HepG2 (cell line): ENCODE results near the gene TECTB. TPM values are rescaled to one million over a fixed set of nuclear protein-coding genes. Genes with fewer than 3 reads are reported as not detected.

Source experiments
- ATAD3A ChIP-seq: sonication (generic); formaldehyde crosslinking; IDR thresholded peaks from 2 replicates; pipeline ENCODE4 v1.4.0; 2020; ENCODE audit warnings: missing genetic modification reagents
- ATF7-NPFF ChIP-seq: sonication (generic); formaldehyde crosslinking; IDR thresholded peaks from 2 replicates; pipeline ENCODE4 v1.8.1; 2023; ENCODE audit warnings: mild to moderate bottlenecking, low read depth, missing genetic modification reagents, moderate library complexity
- BRD4 ChIP-seq: sonication (generic); formaldehyde crosslinking; IDR thresholded peaks from 2 replicates; pipeline ENCODE4 v1.4.0; 2020; ENCODE audit warnings: missing genetic modification reagents
- ETV5 ChIP-seq: IDR thresholded peaks from 2 replicates; pipeline ENCODE4 v1.6.1; 2018; ENCODE audit warnings: missing biosample characterization, missing genetic modification reagents, inconsistent platforms, borderline replicate concordance
- GATA4 ChIP-seq: sonication (generic); IDR thresholded peaks from 2 replicates; pipeline ENCODE4 v1.6.1; 2016; ENCODE audit warnings: antibody characterized with exemption, low read depth, borderline replicate concordance
- JARID2 ChIP-seq: sonication (generic); formaldehyde crosslinking; IDR thresholded peaks from 2 replicates; pipeline ENCODE4 v1.8.1; 2023; ENCODE audit warnings: missing genetic modification reagents, inconsistent platforms; ENCODE audit not compliant: insufficient replicate concordance
- KAT2B ChIP-seq: fragments of 150-350 bp; IDR thresholded peaks from 2 replicates; pipeline ENCODE4 v1.6.1; 2014; ENCODE audit warnings: low read depth, low read length, borderline replicate concordance
- MED1 ChIP-seq: sonication (generic); formaldehyde crosslinking; IDR thresholded peaks from 2 replicates; pipeline ENCODE4 v1.4.0; 2020; ENCODE audit warnings: missing genetic modification reagents
- NFIC ChIP-seq: IDR thresholded peaks from 2 replicates; pipeline ENCODE4 v1.6.1; 2012; ENCODE audit warnings: mild to moderate bottlenecking, low read length, inconsistent platforms
- PHB2 ChIP-seq: fragments of 450-650 bp; IDR thresholded peaks from 2 replicates; pipeline ENCODE4 v1.6.1; 2018; ENCODE audit not compliant: partially characterized antibody
- PITX1 ChIP-seq: sonication (generic); formaldehyde crosslinking; IDR thresholded peaks from 2 replicates; pipeline ENCODE4 v1.5.1; 2020; ENCODE audit warnings: mild to moderate bottlenecking, missing genetic modification reagents
- PRMT3 ChIP-seq: sonication (generic); formaldehyde crosslinking; IDR thresholded peaks from 2 replicates; pipeline ENCODE4 v1.8.1; 2022; ENCODE audit warnings: low read depth, mild to moderate bottlenecking, moderate library complexity, missing genetic modification reagents, borderline replicate concordance
- RARA ChIP-seq: IDR thresholded peaks from 2 replicates; pipeline ENCODE4 v1.6.1; 2016; ENCODE audit warnings: missing genetic modification reagents, missing compliant biosample characterization
- SALL2 ChIP-seq: sonication (generic); formaldehyde crosslinking; IDR thresholded peaks from 2 replicates; pipeline ENCODE4 v1.8.1; 2023; ENCODE audit warnings: mild to moderate bottlenecking, missing genetic modification reagents, inconsistent platforms
- ZNF558 ChIP-seq: sonication (generic); formaldehyde crosslinking; IDR thresholded peaks from 2 replicates; pipeline ENCODE4 v1.9.0; 2022; ENCODE audit warnings: mild to moderate bottlenecking, missing genetic modification reagents, borderline replicate concordance
- ZNF607 ChIP-seq: sonication (generic); formaldehyde crosslinking; IDR thresholded peaks from 2 replicates; pipeline ENCODE4 v1.5.1; 2020; ENCODE audit warnings: missing genetic modification reagents, mild to moderate bottlenecking, borderline replicate concordance
- ZNF644 ChIP-seq: IDR thresholded peaks from 2 replicates; pipeline ENCODE4 v1.6.1; 2016; ENCODE audit warnings: low read depth
- polyA plus RNA-seq, 8 experiments: library from polyadenylated mRNA; depleted of rRNA in 3 of 8; stranded (reverse) in 7 of 8; unstranded in 1 of 8; fragments of >200 nt; fragmentation: Illumina TruSeq in 4 of 8; extraction: Trizol in 4 of 8; gene quantifications; 2 replicates each; pipeline versions ENCODE4 v1.2.1 to v1.2.3, GENCODE V29; 2011 to 2016; ENCODE audit warnings: low read depth in 4 of 8, missing spikeins in 1 of 8, mixed read lengths in 1 of 8; ENCODE audit not compliant: insufficient read depth in 1 of 8
- total RNA-seq, 5 experiments: library from RNA; depleted of rRNA; stranded (reverse); fragments of >200 nt; fragmentation: Illumina TruSeq; extraction: Trizol; gene quantifications; 2 replicates each; pipeline ENCODE4 v1.2.3, GENCODE V29; 2016; ENCODE audit warnings: low read depth in 1 of 5
- TF ChIP-seq, protein P1 (sequence below): sonication (generic); formaldehyde crosslinking; IDR thresholded peaks from 2 replicates; pipeline ENCODE4 v1.4.0; 2020; ENCODE audit warnings: mild to moderate bottlenecking, missing genetic modification reagents
- TF ChIP-seq, protein P2 (sequence below): sonication (generic); formaldehyde crosslinking; IDR thresholded peaks from 2 replicates; pipeline ENCODE4; 2020; ENCODE audit warnings: missing genetic modification reagents, mild to moderate bottlenecking, borderline replicate concordance
- TF ChIP-seq, protein P3 (sequence below): IDR thresholded peaks from 2 replicates; pipeline ENCODE4 v1.6.1; 2012; ENCODE audit warnings: low read depth, low read length, improper control_type of control experiment
- TF ChIP-seq, protein P4 (sequence below): sonication (generic); formaldehyde crosslinking; IDR thresholded peaks from 2 replicates; pipeline ENCODE4 v1.5.0; 2020; ENCODE audit warnings: missing genetic modification reagents, mild to moderate bottlenecking, borderline replicate concordance
- TF ChIP-seq, protein P5 (sequence below): sonication (generic); formaldehyde crosslinking; IDR thresholded peaks from 2 replicates; pipeline ENCODE4 v1.5.1; 2020; ENCODE audit warnings: missing genetic modification reagents, mild to moderate bottlenecking, borderline replicate concordance

TECTB gene
- total and polyA plus RNA-seq, 2 of the 13 experiments (the other 11 are each of a cell fraction or from before 2014, with no cell fraction given) = 0.78 to 1.8 TPM

DNA sequence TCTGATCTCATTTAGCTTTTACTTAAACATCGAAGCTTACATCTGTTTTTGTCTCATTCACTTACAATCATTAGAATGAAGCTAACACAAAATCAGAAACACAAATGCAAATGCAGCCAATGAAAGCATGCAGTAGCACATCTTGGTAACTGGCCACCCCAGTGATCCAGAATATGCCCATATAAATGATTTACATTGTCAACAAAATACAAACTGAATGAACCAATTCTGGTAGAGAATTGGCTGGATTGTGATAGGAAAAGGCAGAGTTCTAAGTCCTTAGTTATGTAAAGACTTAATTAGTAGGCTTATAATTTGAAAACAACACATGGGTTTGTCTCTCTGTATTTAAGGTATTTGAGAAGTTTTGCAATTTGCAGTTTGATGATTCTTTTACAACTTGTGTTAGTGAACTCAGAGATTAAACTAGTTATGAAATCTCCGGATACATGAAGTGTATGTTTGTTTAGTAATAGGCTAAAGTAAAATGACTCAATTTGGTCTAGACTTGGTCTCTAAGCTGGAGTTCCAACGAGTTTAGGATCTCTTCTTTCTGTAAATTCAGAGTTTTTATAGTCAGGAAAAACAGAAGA, 21.2 kb downstream of the TECTB start (continued):
- TF ChIP-seq, protein P1, sequence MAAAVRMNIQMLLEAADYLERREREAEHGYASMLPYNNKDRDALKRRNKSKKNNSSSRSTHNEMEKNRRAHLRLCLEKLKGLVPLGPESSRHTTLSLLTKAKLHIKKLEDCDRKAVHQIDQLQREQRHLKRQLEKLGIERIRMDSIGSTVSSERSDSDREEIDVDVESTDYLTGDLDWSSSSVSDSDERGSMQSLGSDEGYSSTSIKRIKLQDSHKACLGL (CRISPR knock-in tag) = no peak
- TF ChIP-seq ETV5 (CRISPR knock-in tag) (peak; percentile 57; the same call in 1 of the 2 replicates), MED1 (CRISPR knock-in tag) (peak; percentile 95), PRMT3 (CRISPR knock-in tag) (no peak), KAT2B (no peak), PHB2 (no peak), RARA (CRISPR knock-in tag) (peak; percentile 76), SALL2 (CRISPR knock-in tag) (no peak), BRD4 (CRISPR knock-in tag) (no peak), ZNF644 (0 out of 2 replicates have a peak, but pooled peaks have one; percentile 12), NFIC (peak; percentile 71; the same call in 1 of the 2 replicates), ZNF607 (CRISPR knock-in tag) (no peak), ATAD3A (CRISPR knock-in tag) (no peak), ZNF558 (CRISPR knock-in tag) (no peak), ATF7-NPFF (CRISPR knock-in tag) (no peak), JARID2 (CRISPR knock-in tag) (no peak), PITX1 (no peak; the same call in 1 of the 2 replicates), GATA4 (no peak; the same call in 1 of the 2 replicates)
- TF ChIP-seq, protein P2, sequence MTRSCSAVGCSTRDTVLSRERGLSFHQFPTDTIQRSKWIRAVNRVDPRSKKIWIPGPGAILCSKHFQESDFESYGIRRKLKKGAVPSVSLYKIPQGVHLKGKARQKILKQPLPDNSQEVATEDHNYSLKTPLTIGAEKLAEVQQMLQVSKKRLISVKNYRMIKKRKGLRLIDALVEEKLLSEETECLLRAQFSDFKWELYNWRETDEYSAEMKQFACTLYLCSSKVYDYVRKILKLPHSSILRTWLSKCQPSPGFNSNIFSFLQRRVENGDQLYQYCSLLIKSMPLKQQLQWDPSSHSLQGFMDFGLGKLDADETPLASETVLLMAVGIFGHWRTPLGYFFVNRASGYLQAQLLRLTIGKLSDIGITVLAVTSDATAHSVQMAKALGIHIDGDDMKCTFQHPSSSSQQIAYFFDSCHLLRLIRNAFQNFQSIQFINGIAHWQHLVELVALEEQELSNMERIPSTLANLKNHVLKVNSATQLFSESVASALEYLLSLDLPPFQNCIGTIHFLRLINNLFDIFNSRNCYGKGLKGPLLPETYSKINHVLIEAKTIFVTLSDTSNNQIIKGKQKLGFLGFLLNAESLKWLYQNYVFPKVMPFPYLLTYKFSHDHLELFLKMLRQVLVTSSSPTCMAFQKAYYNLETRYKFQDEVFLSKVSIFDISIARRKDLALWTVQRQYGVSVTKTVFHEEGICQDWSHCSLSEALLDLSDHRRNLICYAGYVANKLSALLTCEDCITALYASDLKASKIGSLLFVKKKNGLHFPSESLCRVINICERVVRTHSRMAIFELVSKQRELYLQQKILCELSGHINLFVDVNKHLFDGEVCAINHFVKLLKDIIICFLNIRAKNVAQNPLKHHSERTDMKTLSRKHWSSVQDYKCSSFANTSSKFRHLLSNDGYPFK (CRISPR knock-in tag) = no peak
- TF ChIP-seq, protein P3, sequence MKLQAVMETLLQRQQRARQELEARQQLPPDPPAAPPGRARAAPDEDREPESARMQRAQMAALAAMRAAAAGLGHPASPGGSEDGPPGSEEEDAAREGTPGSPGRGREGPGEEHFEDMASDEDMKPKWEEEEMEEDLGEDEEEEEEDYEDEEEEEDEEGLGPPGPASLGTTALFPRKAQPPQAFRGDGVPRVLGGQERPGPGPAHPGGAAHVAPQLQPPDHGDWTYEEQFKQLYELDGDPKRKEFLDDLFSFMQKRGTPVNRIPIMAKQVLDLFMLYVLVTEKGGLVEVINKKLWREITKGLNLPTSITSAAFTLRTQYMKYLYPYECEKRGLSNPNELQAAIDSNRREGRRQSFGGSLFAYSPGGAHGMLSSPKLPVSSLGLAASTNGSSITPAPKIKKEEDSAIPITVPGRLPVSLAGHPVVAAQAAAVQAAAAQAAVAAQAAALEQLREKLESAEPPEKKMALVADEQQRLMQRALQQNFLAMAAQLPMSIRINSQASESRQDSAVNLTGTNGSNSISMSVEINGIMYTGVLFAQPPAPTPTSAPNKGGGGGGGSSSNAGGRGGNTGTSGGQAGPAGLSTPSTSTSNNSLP = peak; percentile 72
- TF ChIP-seq, protein P4, sequence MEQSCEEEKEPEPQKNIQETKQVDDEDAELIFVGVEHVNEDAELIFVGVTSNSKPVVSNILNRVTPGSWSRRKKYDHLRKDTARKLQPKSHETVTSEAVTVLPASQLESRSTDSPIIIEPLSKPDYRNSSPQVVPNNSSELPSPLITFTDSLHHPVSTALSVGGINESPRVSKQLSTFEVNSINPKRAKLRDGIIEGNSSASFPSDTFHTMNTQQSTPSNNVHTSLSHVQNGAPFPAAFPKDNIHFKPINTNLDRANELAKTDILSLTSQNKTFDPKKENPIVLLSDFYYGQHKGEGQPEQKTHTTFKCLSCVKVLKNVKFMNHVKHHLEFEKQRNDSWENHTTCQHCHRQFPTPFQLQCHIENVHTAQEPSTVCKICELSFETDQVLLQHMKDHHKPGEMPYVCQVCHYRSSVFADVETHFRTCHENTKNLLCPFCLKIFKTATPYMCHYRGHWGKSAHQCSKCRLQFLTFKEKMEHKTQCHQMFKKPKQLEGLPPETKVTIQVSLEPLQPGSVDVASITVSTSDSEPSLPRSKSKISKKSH (CRISPR knock-in tag) = no peak
- TF ChIP-seq, protein P5, sequence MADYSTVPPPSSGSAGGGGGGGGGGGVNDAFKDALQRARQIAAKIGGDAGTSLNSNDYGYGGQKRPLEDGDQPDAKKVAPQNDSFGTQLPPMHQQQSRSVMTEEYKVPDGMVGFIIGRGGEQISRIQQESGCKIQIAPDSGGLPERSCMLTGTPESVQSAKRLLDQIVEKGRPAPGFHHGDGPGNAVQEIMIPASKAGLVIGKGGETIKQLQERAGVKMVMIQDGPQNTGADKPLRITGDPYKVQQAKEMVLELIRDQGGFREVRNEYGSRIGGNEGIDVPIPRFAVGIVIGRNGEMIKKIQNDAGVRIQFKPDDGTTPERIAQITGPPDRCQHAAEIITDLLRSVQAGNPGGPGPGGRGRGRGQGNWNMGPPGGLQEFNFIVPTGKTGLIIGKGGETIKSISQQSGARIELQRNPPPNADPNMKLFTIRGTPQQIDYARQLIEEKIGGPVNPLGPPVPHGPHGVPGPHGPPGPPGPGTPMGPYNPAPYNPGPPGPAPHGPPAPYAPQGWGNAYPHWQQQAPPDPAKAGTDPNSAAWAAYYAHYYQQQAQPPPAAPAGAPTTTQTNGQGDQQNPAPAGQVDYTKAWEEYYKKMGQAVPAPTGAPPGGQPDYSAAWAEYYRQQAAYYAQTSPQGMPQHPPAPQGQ (CRISPR knock-in tag) = no peak
